ENCODE measurements around the gene TBX1. TPM values are rescaled to one million over a fixed set of nuclear protein-coding genes. Genes with fewer than 3 reads are reported as not detected.

Gene TBX1
- total and polyA plus RNA-seq, 2 of the 13 experiments (the other 11 are each of a cell fraction or from before 2014, with no cell fraction given), result not detected

- no peaks in the 10 kb centered on the region for H4K20me1 ChIP-seq (ENCODE audit: insufficient read depth, low read length)
- H3K36me3 ChIP-seq (replicated peaks in 1 of 2; ENCODE audit: control insufficient read depth in 1 of 2, insufficient read depth in 2 of 2, low read length in 2 of 2), result no peaks in the 10 kb centered on the region
- no peaks in the 10 kb centered on the region for H3K79me2 ChIP-seq (ENCODE audit: insufficient read depth, low read length)
- in situ Hi-C loops (cut with HindIII; ENCODE audit: extremely low pct_ligation_motif_present, low pct_unique_long_range_greater_than_20kb) (no loop called here), intact Hi-C loops (cut with micrococcal nuclease; ENCODE audit: unreplicated experiment) (no loop called here)
- no peaks in the 10 kb centered on the region for H3K9me3 ChIP-seq (ENCODE audit: low read length)
- H3K9ac ChIP-seq (ENCODE audit: insufficient read depth, low read depth, low read length), result no peak overlapping the region
- DNase-seq (ENCODE audit: low spot score), result no peak
- no peak for FAIRE-seq
- H3K4me3 ChIP-seq (replicated peaks in 1 of 3; ENCODE audit: insufficient read depth in 1 of 3, low read depth in 2 of 3, low read length in 3 of 3), result no peak overlapping the region
- no peak overlapping the region for H3K4me2 ChIP-seq (ENCODE audit: low read depth, low read length)
- ATAC-seq, result no peak
- no TSS peak for BruUV-seq (replicated peaks)
- WGBS (ENCODE audit: low lambda C conversion rate), result 18% methylated on average over 3 of the region's 4 CpGs
- H3K4me1 ChIP-seq (ENCODE audit: insufficient read depth, low read length), result 0 out of 2 replicates have a peak, but pooled peaks cover 6% of the 10 kb centered on the region
- H3K27me3 ChIP-seq (ENCODE audit: control insufficient read depth in 1 of 2, insufficient read depth in 2 of 2, low read length in 2 of 2), result peaks cover 23 to 94% of the 10 kb centered on the region in 2 experiments; a peak in 4 of 5 replicates
- ChIA-PET POLR2A (no interaction called here), CTCF (ENCODE audit: low intra/inter-chr PET ratio, low total read pairs) (no interaction called here)
- H2AFZ ChIP-seq (ENCODE audit: low read length), result no peak overlapping the region
- no peak overlapping the region for H3K27ac ChIP-seq (ENCODE audit: extremely low read length, insufficient read depth, low read length)
- TF ChIP-seq, protein P1, sequence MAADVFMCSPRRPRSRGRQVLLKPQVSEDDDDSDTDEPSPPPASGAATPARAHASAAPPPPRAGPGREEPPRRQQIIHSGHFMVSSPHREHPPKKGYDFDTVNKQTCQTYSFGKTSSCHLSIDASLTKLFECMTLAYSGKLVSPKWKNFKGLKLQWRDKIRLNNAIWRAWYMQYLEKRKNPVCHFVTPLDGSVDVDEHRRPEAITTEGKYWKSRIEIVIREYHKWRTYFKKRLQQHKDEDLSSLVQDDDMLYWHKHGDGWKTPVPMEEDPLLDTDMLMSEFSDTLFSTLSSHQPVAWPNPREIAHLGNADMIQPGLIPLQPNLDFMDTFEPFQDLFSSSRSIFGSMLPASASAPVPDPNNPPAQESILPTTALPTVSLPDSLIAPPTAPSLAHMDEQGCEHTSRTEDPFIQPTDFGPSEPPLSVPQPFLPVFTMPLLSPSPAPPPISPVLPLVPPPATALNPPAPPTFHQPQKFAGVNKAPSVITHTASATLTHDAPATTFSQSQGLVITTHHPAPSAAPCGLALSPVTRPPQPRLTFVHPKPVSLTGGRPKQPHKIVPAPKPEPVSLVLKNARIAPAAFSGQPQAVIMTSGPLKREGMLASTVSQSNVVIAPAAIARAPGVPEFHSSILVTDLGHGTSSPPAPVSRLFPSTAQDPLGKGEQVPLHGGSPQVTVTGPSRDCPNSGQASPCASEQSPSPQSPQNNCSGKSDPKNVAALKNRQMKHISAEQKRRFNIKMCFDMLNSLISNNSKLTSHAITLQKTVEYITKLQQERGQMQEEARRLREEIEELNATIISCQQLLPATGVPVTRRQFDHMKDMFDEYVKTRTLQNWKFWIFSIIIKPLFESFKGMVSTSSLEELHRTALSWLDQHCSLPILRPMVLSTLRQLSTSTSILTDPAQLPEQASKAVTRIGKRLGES (CRISPR knock-in tag; IDR thresholded peaks at IDR 0.05; ENCODE audit: borderline replicate concordance), result no peak
- no peak for TF ChIP-seq RARA (CRISPR knock-in tag; IDR thresholded peaks at IDR 0.05)
- TF ChIP-seq TCF7L2 (IDR thresholded peaks at IDR 0.05; ENCODE audit: low read depth, low read length), result no peak
- TF ChIP-seq ZMAT3 (CRISPR knock-in tag; conservative IDR thresholded peaks at IDR 0.05), result no peak
- no peak for TF ChIP-seq ZNF557 (CRISPR knock-in tag; IDR thresholded peaks at IDR 0.05)
- no peak for TF ChIP-seq E2F5 (CRISPR knock-in tag; conservative IDR thresholded peaks at IDR 0.05)
- no peak for TF ChIP-seq SP4 (CRISPR knock-in tag; IDR thresholded peaks at IDR 0.05)
- no peak for TF ChIP-seq PRDM15 (CRISPR knock-in tag; IDR thresholded peaks at IDR 0.05)
- TF ChIP-seq ZNF569 (CRISPR knock-in tag; IDR thresholded peaks at IDR 0.05; ENCODE audit: borderline replicate concordance), result no peak
- no peak for TF ChIP-seq HMG20B (CRISPR knock-in tag; conservative IDR thresholded peaks at IDR 0.05)
- TF ChIP-seq TEAD3 (CRISPR knock-in tag; optimal IDR thresholded peaks at IDR 0.05; ENCODE audit: borderline replicate concordance), result no peak
- no peak for TF ChIP-seq RAD51 (IDR thresholded peaks at IDR 0.05; ENCODE audit: borderline replicate concordance)
- TF ChIP-seq ZFP91 (CRISPR knock-in tag; IDR thresholded peaks at IDR 0.05; ENCODE audit: borderline replicate concordance), result no peak
- TF ChIP-seq, protein P2, sequence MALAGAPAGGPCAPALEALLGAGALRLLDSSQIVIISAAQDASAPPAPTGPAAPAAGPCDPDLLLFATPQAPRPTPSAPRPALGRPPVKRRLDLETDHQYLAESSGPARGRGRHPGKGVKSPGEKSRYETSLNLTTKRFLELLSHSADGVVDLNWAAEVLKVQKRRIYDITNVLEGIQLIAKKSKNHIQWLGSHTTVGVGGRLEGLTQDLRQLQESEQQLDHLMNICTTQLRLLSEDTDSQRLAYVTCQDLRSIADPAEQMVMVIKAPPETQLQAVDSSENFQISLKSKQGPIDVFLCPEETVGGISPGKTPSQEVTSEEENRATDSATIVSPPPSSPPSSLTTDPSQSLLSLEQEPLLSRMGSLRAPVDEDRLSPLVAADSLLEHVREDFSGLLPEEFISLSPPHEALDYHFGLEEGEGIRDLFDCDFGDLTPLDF (CRISPR knock-in tag; IDR thresholded peaks at IDR 0.05), result no peak
These were observed 12.4 kb upstream of the TBX1 start for GRCh38 chr22:19748139-19748538.
